GM18870 (cell line): ENCODE data around the gene ESR1.
"Not testable (repeated sequence)": the region's sequence is repeated elsewhere in the genome, so short reads cannot be mapped to it uniquely, and the experiment has no call there.

ENCODE experiments used
- ATAC-seq: cut with Tn5 transposase; IDR thresholded peaks from one replicate; pipeline ENCODE4 v1.9.1; 2021; ENCODE audit warnings: moderate library complexity; ENCODE audit not compliant: unreplicated experiment

ESR1 gene

DNA sequence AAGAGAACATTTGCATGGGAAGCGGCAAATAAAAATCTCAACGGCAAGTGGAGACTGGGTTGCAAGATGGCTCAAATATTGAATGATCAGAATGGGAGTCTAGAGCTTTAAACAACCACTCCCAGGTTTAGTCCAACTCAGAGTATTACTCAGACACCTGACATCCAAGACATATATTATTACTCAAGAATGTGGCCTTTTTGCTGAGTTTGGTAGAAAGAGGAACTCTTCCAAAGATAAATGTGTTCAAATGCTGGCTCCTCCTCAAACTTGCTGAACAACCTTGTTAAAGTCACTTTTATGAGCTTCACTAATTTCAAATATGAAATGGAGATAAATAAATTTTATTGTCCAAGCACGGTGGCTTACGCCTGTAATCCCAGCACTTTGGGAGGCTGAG, 77.8 kb downstream of the ESR1 start:
- ATAC-seq, result no peak

DNA sequence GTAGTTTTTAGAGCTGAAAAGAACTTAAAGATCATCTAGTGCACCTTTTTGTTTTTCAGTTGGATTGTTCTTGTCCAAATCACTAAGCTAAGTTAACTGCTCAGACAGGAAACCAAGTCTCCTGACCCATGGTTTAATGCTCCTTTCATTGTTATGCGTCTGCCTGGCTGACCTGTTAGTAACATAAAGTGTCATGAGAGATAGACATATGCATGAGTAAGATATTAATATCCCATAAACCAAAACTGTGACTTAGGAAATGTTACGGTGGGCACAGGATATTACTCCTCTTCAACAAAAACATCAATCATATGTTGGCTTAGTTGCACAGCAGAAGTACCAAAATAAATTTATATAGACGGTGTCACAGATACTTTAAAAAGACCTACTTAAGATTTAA, 84.0 kb downstream of the ESR1 start:
- no peak for ATAC-seq

DNA sequence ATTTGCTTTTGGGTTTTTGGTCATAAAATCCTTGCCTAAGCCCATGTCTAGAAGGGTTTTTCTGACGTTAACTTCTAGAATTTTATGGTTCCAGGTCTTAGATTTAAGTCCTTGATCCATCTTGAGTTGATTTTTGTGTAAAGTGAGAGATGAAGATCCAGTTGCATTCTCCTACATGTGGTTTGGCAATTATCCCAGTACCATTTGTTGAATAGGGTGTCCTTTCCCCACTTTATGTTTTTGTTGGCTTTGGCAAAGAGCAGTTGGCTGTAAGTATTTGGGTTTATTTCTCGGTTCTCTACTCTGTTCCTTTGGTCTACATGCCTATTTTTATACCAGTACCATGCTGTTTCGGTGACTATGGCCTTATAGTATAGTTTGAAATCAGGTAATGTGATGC, 86.9 kb downstream of the ESR1 start:
- not testable (repeated sequence) for ATAC-seq

DNA sequence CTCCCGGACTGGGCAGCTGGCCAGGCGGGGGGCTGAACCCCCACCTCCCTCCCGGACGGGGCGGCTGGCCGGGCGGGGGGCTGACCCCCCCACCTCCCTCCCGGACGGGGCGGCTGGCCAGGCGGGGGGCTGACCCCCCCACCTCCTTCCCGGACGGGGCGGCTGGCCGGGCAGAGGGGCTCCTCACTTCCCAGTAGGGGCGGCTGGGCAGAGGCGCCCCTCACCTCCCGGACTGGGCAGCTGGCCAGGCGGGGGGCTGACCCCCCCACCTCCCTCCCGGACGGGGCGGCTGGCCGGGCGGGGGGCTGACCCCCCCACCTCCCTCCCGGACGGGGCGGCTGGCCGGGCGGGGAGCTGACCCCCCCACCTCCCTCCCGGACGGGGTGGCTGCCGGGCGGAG, 91.7 kb downstream of the ESR1 start:
- ATAC-seq, result not testable (repeated sequence)

DNA sequence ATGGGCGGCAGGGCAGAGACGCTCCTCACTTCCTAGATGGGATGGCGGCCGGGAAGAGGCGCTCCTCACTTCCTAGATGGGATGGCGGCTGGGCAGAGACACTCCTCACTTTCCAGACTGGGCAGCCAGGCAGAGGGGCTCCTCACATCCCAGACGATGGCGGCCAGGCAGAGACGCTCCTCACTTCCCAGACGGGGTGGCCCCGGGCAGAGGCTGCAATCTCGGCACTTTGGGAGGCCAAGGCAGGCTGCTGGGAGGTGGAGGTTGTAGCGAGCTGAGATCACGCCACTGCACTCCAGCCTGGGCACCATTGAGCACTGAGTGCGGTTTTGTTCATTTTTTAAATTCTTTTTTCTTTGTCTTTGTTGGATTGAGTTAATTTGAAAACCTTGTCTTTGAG, 92.3 kb downstream of the ESR1 start:
- not testable (repeated sequence) for ATAC-seq

DNA sequence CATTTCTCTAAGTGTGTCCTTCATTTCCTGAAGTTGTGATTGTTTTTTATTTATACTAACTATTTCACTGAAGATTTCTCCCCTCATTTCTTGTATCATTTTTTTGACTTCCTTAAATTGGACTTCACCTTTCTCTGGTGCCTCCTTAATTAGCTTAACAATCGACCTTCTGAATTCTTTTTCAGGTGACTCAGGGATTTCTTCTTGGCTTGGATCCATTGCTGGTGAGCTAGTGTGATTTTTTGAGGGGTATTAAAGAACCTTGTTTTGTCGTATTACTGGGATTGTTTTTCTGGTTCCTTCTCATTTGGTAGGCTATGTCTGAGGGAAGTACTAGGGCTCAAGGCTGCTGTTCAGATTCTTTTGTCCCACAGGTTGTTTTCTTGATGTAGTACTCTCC, 92.8 kb downstream of the ESR1 start:
- no peak for ATAC-seq

DNA sequence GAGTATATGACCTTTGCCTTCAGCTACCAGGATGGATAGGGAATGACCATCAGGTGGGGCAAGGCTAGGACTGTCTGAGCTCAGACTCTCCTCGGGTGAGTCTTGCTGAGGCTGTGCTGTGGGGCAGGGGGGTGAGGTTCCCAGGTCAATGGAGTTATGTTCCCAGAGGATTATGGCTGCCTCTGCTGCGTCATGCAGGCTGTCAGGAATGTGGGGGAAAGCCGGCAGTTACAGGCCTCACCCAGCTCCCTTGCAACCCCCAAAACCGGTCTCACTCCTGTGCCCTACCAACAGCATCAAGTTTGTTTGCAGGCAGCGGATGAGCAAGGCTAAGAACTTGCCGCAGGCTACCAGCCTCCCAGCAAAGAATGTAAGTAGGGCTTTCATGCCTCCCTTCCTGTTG, 93.5 kb downstream of the ESR1 start:
- ATAC-seq, result no peak

DNA sequence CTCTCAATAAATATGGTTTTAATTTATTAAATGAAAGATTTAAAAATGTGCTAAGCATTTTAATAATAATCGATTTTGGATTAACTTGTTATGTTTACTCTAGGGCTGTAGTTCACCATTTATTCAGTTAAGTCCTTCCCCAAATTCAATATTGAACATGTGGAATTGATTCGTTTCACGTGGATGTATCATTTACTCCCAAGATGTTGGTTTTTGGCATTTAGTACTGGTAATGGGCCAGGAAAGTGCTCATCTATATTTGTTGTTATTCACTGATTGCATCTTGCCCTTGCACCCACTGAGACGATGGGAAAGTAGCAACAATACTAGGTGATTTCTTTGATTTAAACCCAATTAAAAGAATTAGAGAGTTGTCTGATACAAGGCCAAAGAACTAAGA, 97.1 kb downstream of the ESR1 start:
- ATAC-seq, result no peak

DNA sequence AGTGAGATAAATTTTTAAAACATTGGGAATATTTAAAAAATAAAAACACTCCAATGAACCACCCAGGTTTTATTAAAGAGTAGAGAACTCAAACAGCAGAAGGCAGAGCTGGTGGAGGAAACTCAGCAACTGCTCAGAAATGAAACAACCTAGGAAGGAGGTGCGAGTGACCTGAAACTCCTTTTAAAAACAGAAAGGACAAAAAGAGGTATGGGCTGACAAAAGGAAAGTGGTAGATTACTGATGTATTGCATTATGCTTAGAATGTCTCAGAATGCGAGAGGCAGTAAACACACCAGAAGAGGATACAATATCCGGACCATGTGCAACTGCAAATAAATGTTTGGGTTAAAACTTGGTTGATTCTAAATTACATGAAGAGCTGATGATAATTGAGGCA, 97.6 kb downstream of the ESR1 start:
- no peak for ATAC-seq

DNA sequence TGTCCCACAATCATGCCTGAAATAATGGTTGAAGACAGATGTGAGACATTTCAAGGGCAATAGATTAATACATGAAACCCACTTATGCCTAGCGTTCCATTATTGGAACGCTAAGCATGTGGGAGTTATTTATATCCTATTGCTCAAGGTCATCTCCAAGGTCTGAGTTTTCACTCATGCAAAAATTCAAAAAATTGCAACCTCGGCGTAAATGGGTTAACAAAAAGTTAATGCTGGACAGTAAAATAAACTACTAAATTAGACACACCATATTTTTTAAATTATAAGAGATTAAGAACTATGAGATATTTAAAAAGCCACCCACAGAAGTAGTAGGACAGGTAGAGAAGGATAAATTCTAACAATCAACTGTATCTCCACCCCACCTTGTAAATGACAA, 98.4 kb downstream of the ESR1 start:
- ATAC-seq, result no peak

DNA sequence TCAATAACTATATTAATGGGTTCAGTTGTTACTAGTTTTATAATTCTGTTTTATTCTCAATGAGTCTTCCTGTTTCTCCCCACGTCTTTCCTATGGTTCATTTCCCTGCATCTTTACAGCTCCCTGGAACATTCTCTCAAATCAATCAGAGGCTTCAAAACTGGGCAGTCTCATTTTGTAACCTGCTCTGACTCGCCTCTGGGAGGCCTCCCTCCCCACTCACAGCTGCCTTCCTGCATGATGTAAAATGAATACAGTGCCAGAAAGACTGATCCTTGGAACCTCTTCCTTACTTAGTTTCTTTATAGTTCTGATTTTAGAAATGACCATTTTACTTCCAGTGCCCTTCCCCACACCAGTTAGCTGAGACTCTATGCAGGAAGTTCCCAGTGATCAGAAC, 103.9 kb downstream of the ESR1 start:
- no peak for ATAC-seq

DNA sequence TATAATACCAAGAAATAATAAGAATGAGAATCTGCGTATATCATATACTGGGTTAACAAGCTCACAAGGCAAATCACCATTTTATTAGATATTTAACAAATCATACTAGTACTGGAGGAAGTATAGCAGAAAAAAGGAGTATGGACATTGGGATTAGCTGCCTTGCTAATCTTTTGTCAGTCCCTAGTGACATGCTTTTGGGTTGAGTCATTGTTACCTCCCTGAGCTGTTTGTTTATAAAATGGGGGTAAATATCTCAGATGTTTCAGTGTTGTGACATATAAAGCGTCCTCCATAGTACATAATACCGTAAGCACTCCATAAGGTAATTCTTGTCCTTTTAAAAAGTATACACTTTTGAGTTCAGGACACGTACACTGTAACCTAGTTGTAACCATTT, 107.0 kb downstream of the ESR1 start:
- ATAC-seq, result no peak

DNA sequence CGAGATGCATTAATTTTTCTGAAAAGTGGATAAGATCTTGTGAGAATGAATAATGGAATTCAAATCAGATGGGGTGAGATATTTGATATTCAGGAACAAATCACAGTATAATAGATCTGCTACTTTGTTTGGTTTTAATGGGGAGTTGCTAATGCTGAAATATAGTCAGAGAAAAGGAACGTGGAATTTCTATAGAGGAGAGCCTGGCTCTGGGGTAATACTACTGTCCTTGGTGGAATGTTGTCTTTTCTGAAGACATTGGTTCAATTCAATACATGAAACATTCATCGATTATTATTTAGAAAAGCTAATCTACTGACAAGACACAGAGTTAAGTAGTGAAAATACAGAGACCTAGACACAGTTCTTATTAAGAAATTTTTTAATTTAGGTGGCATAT, 108.6 kb downstream of the ESR1 start:
- ATAC-seq, result no peak

DNA sequence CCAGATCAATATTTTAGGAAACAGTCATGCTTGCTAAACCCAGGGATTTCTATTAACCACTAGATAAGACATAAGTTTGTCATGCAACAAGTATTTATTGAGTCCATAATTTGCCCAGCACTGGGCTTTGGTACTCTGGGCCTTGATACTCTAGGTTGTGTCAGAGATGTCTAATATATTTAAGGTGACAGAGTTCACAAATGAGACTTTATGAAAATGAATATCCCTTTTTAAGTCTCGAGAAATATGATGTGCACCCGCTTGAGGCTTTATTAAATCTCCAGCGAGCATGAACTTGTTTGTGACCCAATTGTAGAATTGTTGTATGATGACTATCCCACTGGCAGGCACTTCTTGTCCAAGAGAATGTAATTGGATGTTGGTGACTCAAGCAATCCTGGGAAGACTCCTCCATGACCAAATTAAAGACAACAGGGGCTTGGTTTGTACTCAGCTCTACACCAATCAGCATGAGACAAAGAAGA, 109.2 kb downstream of the ESR1 start:
- ATAC-seq, result no peak

DNA sequence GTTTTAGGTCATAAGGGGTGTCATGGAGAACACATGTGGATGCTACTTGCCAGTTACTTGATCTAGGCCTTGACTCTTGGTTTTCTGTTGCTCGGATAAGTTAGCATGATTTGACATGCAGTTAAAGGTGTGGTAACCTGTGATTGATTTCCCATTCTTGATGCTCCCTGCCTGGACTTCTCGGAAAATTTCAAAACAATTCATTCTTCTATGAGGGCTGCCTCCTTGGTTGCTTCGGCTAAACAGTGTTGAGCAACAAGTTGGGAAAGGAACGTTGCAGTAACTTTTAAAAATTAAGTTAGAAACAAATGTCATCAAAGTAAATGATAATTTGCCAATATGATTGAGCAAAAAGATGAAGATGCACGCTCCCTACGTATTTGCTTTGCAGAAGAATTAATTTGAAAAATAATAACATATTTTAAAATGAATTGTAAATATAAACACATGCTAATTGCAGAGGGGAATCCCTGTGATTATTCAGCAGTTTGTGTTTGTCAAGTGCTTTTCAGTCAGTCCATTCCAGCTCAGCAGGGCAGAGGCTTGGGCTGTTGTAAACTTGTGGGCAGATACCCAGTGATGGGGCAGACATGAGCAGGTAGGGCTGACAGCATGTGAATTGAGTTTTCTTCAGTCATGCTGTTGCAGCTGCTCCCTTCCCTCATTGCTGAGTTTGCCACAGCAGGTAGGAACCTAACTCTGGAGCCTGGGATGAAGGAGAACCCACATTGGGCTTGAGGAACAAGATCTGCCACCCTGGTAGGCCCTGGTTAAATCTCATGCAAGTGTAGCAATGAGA, 110.2 kb downstream of the ESR1 start:
- no peak for ATAC-seq

DNA sequence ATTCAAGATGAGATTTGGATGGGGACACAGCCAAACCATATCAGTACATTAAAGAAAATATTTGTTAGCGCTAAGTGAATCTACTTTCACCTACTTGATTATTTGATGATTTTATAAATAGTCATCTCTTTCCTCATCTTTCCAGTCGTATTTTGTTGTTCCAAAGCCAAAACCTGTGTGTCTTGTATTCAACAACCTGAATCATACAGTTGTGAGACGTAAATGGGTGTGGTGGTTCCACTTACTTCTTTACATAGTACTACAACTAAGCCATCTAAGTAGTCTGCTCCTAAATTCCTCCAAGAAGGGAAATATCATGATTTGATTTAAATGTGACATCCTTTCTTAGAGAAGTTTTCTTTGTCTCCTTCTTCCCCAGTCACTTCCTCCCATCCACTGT, 132.8 kb downstream of the ESR1 start:
- no peak for ATAC-seq

DNA sequence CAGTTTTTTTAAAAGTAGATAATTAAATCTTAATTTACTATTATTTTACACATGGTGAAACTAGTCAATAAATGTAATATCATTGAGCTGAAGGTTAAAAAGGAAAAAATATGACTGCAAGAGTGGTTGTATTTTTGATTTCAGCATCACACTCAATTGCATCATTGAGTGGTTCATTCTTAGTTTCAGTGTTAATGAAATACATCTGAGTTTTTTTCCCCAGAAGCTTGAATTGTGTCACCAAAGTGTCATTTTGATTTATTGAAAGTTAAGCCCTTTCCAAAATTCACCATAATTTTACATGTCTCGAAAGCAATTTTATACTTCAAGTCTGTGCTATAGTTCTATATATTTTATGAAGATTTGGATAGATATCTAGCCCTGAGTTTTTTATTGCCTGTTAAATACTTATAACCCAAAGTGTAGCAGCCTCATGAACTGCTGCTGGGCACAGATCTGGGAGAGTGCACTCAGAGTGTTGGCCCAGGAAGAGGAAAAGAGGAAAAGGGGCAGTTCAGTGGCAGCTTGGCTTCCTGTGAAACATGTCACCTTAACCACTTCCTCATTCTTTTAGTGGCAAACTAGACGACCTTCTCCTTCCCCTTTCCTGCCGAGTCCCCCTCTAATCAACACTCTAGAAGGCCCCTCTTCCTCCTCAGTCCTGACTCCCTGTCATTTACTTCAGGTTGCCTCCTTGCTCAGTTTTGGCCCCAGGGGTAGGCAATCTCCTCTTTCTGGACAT, 140.7 kb downstream of the ESR1 start:
- no peak for ATAC-seq

DNA sequence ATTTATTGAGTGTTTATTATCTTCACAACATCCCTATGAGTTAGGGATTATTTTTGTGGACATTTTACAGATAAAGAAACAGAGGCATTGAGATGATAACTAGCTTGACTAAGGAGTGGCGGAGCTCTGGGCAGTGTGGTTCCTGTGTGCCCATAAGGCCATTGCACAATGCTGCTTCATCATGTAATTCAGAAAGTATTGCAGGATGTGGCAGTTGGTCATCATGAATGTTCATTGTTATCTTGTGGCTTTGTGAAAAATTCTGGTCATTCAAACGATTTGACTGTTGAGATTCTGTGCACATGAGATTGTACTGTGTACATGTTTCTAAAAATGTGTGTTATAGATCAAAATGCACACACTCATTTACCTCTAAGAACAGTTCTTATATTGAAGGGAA, 150.8 kb downstream of the ESR1 start:
- no peak for ATAC-seq

DNA sequence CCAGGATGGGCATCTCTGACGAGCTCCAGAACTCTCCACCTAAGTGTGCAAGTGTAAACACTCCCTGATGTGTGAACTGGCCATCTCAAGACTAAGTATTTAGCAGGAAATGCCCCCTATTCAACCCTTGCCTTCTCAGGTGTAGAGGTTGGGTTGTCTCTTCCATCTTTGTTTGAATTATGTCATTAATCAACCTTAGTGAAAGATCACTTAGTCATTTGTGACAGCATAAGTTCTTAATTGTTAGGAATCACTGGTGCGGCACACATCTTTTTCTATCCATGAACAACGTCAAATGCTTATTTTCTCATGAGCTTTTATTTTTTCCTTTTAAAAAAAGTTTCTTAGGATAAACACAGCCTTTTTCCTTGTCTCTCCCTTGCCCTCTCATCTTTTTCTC, 151.6 kb downstream of the ESR1 start:
- no peak for ATAC-seq

DNA sequence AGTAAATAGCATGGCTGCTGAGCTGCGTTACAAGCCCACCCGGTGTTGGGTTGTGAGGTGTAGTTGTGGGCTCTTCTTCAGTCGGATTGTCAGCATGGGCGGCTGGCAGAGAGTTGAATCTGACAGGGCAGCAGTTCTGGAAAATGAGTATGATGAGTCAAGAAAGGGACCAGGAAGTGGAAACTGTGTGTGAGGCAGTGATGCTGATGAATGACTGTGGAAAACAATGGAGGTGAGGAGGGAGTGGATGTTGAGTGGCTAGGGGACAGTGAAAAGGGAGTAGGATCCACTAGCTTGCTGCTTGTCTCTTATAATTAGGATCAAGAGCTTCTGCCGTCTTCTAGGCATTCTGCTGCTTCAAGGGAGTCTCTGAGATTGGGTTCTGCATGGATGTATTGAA, 154.3 kb downstream of the ESR1 start:
- no peak for ATAC-seq

DNA sequence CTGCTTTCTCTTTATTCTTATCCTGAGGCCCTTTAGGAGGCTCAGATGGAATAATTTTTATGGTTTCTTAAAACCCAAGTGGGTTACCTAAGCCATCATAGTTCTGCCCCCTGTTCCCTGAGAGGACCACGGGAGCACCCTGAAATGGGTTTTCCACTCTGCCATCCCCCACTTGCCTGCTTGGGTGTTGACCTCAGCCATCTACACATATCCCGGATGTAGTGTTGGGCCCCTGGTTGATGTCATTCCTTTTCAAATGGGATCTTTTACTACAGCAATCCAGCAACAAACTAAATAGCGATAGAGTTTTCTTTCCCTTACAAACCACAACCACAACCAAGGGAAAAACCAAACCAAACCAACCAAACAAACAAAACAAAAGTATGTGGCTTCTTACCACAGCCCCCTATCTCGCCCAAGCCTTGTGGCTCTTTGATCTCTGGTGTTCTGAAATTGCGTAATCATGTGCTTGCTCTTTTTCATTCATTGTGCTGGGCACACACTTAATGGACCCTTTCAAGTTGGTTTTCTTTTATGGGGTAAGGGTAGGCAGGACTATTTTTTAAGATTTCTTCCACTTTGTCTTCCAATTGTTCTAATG, 154.9 kb downstream of the ESR1 start:
- ATAC-seq, result no peak

DNA sequence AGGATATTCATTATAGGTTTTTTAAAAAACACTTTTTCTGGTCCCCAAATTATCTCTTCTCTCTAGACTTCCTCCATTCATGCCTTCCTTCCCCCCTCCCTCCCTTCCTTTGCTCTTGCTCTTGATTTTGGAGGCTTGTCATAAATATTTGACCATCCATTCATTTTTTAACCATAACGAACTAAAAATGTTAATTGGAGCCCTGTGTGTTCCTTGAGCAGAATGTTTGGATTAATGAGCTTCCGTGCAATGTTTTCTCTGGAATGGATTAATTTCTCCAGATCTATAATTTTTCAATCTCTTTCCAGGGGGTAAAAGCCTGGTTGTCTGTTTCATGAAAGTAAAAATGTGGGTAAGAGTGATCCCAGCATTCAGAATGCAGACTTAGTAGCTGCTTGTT, 155.5 kb downstream of the ESR1 start:
- no peak for ATAC-seq
